ENCODE data around the gene CXCL1. TPM values are rescaled to one million over a fixed set of nuclear protein-coding genes. Genes with fewer than 3 reads are reported as not detected.
"Not testable (repeated sequence)": the region's sequence is repeated elsewhere in the genome, so short reads cannot be mapped to it uniquely, and the experiment has no call there.

The CXCL1 gene
- polyA plus RNA-seq, 1 experiment: 0.53 TPM

- no peak overlapping the region for H3K4me3 ChIP-seq (ENCODE audit: low read depth, low read length)
- POLR2A ChIA-PET: interaction anchor here (0.7 kb wide), 1 partner anchor 17 kb away, joined by 14 read pairs; no protein-coding TSS in a partner anchor
Measured at GRCh38 chr4:73897380-73898136, 28.4 kb downstream of the CXCL1 start.

GRCh38 chr4:73899338-73899737 is 30.1 kb downstream of the CXCL1 start:
- H3K4me3 ChIP-seq (ENCODE audit: low read depth, low read length); H3K36me3 ChIP-seq (ENCODE audit: control insufficient read depth, insufficient read depth, low read length); POLR2A ChIA-PET; H3K27me3 ChIP-seq (ENCODE audit: control insufficient read depth, insufficient read depth, low read length); DNase-seq (ENCODE audit: low read depth): not testable (repeated sequence)
- CTCF ChIA-PET: interaction anchor here (0.6 to 3.3 kb wide), 4 partner anchors 19 to 371 kb away, joined by 3 to 10 read pairs (median 3); no protein-coding TSS in a partner anchor

More at GRCh38 chr4:73897380-73898136, 28.4 kb downstream of the CXCL1 start:
- H3K27me3 ChIP-seq (ENCODE audit: control insufficient read depth, insufficient read depth, low read length): no peaks in the 10 kb centered on the region
- H3K36me3 ChIP-seq (ENCODE audit: control insufficient read depth, insufficient read depth, low read length): no peaks in the 10 kb centered on the region
- no peak for DNase-seq (ENCODE audit: low read depth)
- CTCF ChIA-PET: interaction anchor here (0.9 to 1.4 kb wide), 2 partner anchors 37 to 236 kb away, joined by 3 read pairs; no protein-coding TSS in a partner anchor
- TF ChIP-seq, protein P1, sequence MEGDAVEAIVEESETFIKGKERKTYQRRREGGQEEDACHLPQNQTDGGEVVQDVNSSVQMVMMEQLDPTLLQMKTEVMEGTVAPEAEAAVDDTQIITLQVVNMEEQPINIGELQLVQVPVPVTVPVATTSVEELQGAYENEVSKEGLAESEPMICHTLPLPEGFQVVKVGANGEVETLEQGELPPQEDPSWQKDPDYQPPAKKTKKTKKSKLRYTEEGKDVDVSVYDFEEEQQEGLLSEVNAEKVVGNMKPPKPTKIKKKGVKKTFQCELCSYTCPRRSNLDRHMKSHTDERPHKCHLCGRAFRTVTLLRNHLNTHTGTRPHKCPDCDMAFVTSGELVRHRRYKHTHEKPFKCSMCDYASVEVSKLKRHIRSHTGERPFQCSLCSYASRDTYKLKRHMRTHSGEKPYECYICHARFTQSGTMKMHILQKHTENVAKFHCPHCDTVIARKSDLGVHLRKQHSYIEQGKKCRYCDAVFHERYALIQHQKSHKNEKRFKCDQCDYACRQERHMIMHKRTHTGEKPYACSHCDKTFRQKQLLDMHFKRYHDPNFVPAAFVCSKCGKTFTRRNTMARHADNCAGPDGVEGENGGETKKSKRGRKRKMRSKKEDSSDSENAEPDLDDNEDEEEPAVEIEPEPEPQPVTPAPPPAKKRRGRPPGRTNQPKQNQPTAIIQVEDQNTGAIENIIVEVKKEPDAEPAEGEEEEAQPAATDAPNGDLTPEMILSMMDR (IDR thresholded peaks at IDR 0.05; ENCODE audit: insufficient read depth, low read depth, low read length): no peak

DNA sequence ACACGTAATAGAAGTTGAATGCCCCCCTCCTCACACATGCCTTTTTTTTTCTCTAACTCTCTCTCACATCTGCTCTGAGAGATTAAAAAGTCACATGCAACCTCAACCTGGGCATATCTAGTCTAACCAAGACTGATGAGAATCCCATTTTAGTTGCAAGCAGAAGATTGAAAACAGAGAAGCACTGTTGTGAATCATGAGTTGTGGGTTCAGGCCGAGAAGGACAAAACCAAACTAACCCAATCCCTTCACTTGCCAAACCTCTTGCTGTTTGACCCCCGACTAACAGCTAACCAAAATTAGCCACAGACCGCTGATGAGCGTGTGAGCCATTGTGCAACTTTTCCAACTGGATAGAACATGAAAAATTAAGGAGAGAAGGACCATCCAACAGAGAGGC is 31.8 kb downstream of the CXCL1 start:
- Histone ChIP-seq H3K27me3 (ENCODE audit: control insufficient read depth, insufficient read depth, low read length) (no peaks in the 10 kb centered on the region), H3K4me3 (ENCODE audit: low read depth, low read length) (no peak overlapping the region), H3K36me3 (ENCODE audit: control insufficient read depth, insufficient read depth, low read length) (no peaks in the 10 kb centered on the region)
- ChIA-PET POLR2A (no interaction called here), CTCF (interaction anchor here (0.7 to 3.3 kb wide), 3 partner anchors 10 to 239 kb away, joined by 3 to 10 read pairs (median 3); partner anchors contain the start of gene CXCL2)
- no peak for DNase-seq (ENCODE audit: low read depth)
- TF ChIP-seq, protein P1 (IDR thresholded peaks at IDR 0.05; ENCODE audit: insufficient read depth, low read depth, low read length): no peak

- Histone ChIP-seq H3K27me3 (ENCODE audit: control insufficient read depth, insufficient read depth, low read length) (no peaks in the 10 kb centered on the region), H3K36me3 (ENCODE audit: control insufficient read depth, insufficient read depth, low read length) (no peaks in the 10 kb centered on the region), H3K4me3 (ENCODE audit: low read depth, low read length) (no peak overlapping the region)
- TF ChIP-seq, protein P1 (IDR thresholded peaks at IDR 0.05; ENCODE audit: insufficient read depth, low read depth, low read length): no peak
- CTCF ChIA-PET: interaction anchor here (0.6 to 1.6 kb wide), 3 partner anchors 197 to 240 kb away, joined by 3 read pairs; partner anchors contain the start of gene CXCL2
- POLR2A ChIA-PET: interaction anchor here (0.6 kb wide), 2 partner anchors 15 to 207 kb away, joined by 4 to 6 read pairs; no protein-coding TSS in a partner anchor
- no peak for DNase-seq (ENCODE audit: low read depth)
Measured at GRCh38 chr4:73902038-73902637, 32.9 kb downstream of the CXCL1 start.

GRCh38 chr4:73902817-73903547 is 33.8 kb downstream of the CXCL1 start:
- no peak overlapping the region for H3K4me3 ChIP-seq (ENCODE audit: low read depth, low read length)
- CTCF ChIA-PET: interaction anchor here (0.9 to 1.4 kb wide), 2 partner anchors 241 to 329 kb away, joined by 3 read pairs; no protein-coding TSS in a partner anchor
- 0 out of 2 replicates have a peak, but pooled peaks cover 2% of the 10 kb centered on the region for H3K27me3 ChIP-seq (ENCODE audit: control insufficient read depth, insufficient read depth, low read length)
- no peak for DNase-seq (ENCODE audit: low read depth)
- H3K36me3 ChIP-seq (ENCODE audit: control insufficient read depth, insufficient read depth, low read length): no peaks in the 10 kb centered on the region
- TF ChIP-seq, protein P1 (IDR thresholded peaks at IDR 0.05; ENCODE audit: insufficient read depth, low read depth, low read length): no peak
- POLR2A ChIA-PET: interaction anchor here (0.6 kb wide), 1 partner anchor 14 kb away, joined by 6 read pairs; no protein-coding TSS in a partner anchor

Measured in BJ (cell line).